Mononuclear cell (primary cell): ENCODE results near the gene FXYD3. TPM values are rescaled to one million over a fixed set of nuclear protein-coding genes. Genes with fewer than 3 reads are reported as not detected.
A peak's percentile ranks its signal among the peaks of the same experiment; 100 is the strongest.
"Not testable (repeated sequence)": the region's sequence is repeated elsewhere in the genome, so short reads cannot be mapped to it uniquely, and the experiment has no call there.

ENCODE experiments used
- H3K27me3 ChIP-seq: 2 replicates; pipeline ENCODE4 v1.6.0; 2011; ENCODE audit warnings: low read length, control low read depth; ENCODE audit not compliant: insufficient read depth
- H3K4me1 ChIP-seq: 2 replicates; pipeline ENCODE4 v1.5.1; 2011; ENCODE audit warnings: mild to moderate bottlenecking, low read length, control low read depth; ENCODE audit not compliant: insufficient read depth
- H3K4me3 ChIP-seq: 2 replicates; pipeline ENCODE4 v1.5.1; 2011; ENCODE audit warnings: mild to moderate bottlenecking, low read length, moderate library complexity
- H3K9me3 ChIP-seq: 2 replicates; pipeline ENCODE4 v1.5.1; 2011; ENCODE audit warnings: low read depth, mild to moderate bottlenecking, control low read depth, low read length
- total RNA-seq: library from RNA; depleted of rRNA; stranded (reverse); fragments of >200 nt; gene quantifications from one replicate; pipeline ENCODE4 v1.2.3, GENCODE V29; 2012

Gene FXYD3
- total RNA-seq, 1 donor = not detected

GRCh38 chr19:35149463-35149862, 33.8 kb downstream of the FXYD3 start:
- Histone ChIP-seq H3K9me3 (no peaks in the 10 kb centered on the region), H3K4me3 (no peak overlapping the region), H3K4me1 (peaks cover 39% of the 10 kb centered on the region), H3K27me3 (no peaks in the 10 kb centered on the region)

DNA sequence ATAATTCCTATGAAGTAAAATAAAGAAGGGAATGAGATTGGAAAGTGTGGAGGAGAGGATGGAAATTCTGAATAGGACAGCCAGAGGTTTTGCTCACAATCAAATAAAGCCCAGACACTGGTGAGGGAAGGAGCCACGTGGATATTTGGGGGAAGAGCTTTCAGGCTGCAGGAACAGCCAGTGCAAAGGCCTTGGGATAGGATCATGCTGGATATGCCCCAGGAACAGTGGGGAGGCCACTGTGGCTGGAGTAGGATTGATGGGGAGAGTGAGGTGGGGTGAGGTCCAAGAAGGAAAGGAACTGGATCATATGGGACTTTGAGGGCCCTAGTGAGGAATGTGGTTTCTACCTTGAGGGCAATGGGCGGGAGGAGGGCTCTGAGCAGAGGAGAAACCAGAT, 34.8 kb downstream of the FXYD3 start:
- H3K9me3 ChIP-seq = no peaks in the 10 kb centered on the region
- H3K4me3 ChIP-seq = no peak overlapping the region
- no peaks in the 10 kb centered on the region for H3K27me3 ChIP-seq
- peaks cover 33% of the 10 kb centered on the region for H3K4me1 ChIP-seq

DNA sequence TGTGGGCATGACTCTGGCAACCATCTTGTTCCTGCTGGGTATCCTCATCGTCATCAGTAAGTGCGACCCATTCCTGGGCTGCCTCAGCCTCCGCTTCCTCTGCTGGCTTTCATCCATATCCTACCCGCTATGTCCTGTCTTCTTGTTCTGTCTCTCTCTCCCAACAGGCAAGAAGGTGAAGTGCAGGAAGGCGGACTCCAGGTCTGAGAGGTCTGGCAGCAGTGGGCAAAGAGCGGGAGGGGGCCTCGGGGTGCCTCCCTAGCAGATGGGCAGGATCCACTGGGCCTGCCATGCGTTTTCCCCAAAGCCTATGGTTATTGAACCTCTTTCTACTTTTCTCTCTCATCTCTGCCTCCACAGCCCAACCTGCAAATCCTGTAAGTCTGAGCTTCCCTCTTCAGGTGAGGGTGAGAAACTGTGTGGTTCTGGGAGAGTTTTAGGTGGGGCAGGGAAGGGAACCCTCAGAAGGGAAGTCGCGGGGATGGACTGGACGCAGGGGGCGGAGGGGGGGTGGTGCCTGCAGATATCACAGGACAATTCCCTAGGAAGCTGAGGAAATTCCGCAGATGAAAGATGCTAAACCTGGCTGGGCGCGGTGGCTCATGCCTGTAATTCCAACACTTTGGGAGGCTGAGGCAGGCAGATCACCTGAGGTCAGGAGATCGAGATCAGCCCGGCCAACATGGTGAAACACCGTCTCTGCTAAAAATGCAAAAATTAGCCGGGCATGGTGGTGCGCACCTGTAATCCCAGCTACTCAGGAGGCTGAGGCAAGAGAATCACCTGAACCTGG, 35.8 kb downstream of the FXYD3 start:
- Histone ChIP-seq H3K27me3 (no peaks in the 10 kb centered on the region), H3K4me1 (peaks cover 43% of the 10 kb centered on the region), H3K4me3 (no peak overlapping the region), H3K9me3 (no peaks in the 10 kb centered on the region)

DNA sequence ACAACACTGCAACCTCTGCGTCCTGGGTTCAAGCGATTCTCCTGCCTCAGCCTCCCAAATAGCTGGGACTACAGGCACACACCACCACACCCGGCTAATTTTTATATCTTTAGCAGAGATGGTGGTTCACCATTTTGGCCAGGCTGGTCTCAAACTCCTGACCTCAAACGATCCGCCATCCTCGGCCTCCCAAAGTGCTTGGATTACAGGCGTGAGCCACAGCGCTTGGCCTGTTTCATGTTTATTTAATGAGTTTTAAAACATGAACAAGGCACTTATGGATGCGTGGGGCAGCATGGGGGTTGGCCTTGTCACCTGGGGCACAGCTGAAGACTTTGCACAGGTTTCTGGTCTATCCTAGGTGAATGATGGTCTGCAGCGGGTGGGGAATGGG, 37.5 kb downstream of the FXYD3 start:
- not testable (repeated sequence) for H3K9me3 ChIP-seq, H3K4me3 ChIP-seq
- peaks cover 49% of the 10 kb centered on the region for H3K4me1 ChIP-seq

DNA sequence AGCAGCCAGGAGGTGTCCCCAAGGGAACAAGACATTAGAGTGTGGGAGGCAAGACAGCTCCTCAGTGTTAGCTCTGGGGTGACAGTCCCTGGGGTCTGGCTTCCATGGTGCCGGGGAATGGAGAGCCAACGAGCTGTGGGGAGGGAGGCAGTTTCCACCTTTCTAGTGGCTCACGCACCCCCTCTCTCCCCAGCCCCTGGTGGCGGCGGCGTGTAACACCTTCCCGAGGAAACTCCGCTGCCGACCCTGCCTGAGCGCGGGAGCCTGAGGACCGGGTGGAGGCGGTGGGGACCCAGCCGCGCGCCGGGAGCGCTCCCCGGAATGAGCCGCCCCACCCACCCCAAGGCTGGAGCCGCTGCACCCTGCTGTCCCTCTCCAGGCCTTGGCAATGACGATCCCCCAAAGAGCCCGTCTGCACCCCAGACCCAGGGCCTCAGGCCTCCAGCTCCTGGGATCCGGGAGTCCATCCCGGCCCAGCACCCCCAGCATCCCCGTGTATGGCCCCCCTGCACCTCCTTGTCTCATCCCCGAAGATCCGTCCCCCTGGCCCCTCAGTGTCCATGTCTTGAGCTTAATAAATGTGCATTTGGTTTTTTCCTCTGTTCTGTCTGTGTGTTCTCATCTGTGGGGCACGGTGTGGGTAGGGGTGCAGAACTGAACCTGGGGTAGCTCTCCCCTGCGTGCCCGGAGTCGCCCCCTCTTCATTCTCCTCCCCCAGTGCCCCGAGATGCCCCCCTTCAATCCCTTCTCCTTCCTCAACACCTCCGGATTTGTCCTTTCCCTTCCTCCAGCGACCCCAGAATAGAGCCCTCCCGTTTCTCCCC, 38.3 kb downstream of the FXYD3 start:
- Histone ChIP-seq H3K27me3 (no peaks in the 10 kb centered on the region), H3K4me1 (peaks cover 51% of the 10 kb centered on the region), H3K9me3 (no peaks in the 10 kb centered on the region), H3K4me3 (peak overlapping the region; percentile 91)

More for the DNA sequence above, 37.5 kb downstream of the FXYD3 start:
- H3K27me3 ChIP-seq = not testable (repeated sequence)

DNA sequence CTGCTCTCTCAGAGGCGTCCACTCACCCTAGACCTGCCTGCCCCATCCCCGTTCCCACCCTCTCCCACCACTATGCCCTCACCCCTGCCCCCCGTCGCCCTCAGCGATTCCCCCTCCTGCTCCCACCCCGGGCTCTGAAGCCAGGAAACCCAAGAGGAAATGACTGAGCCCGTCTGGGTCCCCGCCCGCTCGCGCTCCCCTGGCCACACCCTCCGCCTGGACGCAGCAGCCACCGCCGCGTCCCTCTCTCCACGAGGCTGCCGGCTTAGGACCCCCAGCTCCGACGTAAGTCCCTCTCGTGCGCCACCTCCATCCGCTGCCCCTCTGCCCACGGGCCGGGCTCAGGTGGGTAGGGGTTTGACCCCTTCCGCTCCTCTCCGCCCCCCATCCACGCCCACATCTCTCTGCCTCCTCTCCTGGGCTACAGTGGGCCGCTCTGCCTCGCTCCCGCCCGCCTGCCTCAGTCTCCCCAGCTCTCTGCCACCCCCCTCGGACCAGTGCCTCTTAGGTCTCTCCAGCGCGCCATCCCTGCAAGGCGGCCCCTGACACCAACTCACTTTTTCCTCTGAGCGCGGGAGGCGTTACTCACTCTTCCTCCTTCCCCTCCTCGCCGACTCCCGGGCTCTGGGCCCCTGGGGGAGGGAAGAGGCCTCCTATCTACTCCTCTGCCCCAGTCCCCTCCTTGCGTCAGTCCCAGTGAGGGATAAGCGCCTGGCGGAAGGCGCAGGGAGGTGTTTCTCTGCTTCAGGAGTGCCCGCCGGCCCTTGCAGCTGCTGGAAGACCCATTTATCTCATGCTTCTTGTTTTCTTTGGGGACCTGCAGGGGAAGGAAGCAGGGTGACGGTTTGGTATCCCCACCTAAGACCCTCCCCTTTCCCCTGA, 39.1 kb downstream of the FXYD3 start, which contains the start of gene FXYD5:
Gene FXYD5 (plus strand): TSS at position 211 of the 882 bp plus-strand sequence. CDS start 816 bp downstream, outside the sequence.
- Histone ChIP-seq H3K9me3 (no peaks in the 10 kb centered on the region), H3K4me1 (peaks cover 51% of the 10 kb centered on the region), H3K27me3 (no peaks in the 10 kb centered on the region), H3K4me3 (peak within 1 kb of the TSS; percentile 91)

DNA sequence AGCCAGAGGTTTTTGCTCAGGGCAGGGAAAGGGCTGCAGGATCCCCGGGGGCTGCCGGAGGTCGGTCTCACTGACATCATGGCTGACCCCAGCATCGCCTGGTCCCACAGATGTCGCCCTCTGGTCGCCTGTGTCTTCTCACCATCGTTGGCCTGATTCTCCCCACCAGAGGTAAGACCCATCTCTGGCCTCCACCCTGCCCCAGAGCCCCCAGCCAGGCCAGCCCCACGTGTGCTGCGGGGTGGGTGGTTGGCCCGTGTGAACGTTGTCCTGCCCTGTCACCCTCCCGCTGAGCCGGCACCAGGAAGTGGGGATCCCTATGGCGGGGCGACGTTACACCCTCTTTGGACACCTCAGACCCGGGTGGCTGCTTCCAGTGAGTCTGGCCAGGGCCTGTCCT, 39.8 kb downstream of the FXYD3 start:
- peaks cover 51% of the 10 kb centered on the region for H3K4me1 ChIP-seq
- H3K4me3 ChIP-seq = peak overlapping the region; percentile 91
- H3K9me3 ChIP-seq = no peaks in the 10 kb centered on the region
- H3K27me3 ChIP-seq = no peaks in the 10 kb centered on the region

DNA sequence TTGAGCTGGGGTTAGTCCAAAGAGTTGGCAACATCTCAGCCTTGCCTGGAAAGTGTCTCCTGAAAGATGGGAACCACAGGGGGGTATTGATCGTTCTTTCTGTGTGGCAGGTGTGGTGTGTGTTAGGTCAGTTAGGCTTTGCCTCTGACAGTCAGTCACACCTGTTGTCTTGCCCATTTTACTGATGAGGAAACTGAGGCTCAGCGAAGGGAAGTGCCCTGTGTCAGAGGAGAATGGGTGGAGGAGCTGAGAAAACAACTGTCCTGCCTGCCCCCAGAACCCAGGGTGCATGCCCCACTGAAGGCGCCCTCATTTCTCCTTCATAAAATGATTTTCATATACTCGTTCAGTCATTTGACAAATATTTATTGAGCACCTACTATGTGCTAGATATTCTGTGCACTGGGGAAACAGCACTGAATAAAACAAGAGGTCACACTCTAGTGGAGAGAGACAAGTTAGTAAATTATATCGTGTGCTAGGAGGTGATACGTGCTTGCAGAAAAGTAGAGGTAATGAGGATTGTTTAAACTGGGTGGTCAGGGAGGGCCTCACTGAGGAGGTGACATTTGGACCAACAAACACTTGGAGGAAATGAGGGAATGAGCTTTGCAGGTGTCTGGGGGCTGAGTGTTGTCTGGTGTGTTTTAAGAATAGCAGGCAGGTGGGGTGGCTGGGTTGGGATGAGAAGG, 40.5 kb downstream of the FXYD3 start:
- H3K4me3 ChIP-seq = peak overlapping the region; percentile 91
- H3K9me3 ChIP-seq = no peaks in the 10 kb centered on the region
- peaks cover 51% of the 10 kb centered on the region for H3K4me1 ChIP-seq
- H3K27me3 ChIP-seq = no peaks in the 10 kb centered on the region

- Histone ChIP-seq H3K4me3 (no peak overlapping the region), H3K27me3 (no peaks in the 10 kb centered on the region), H3K9me3 (no peaks in the 10 kb centered on the region), H3K4me1 (peaks cover 51% of the 10 kb centered on the region)
Observed at GRCh38 chr19:35156673-35157014, 41.0 kb downstream of the FXYD3 start.

DNA sequence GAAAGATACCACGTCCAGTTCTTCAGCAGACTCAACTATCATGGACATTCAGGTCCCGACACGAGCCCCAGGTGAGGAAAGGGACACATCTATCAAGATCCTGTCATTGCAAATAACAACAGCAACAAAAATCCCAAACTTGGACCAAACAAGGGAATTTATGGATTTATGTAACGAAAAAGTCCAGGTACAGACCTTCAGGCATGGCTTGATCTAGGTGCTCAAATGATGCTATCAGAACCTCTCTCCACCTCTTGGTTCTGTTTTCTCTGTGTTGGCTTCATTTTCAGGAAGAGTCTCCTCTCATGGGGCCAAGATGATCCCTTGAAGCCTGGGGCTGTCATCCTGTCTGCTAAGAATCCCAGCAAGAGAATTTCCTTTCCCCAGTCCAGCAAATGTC, 41.8 kb downstream of the FXYD3 start:
- Histone ChIP-seq H3K27me3 (no peaks in the 10 kb centered on the region), H3K9me3 (no peaks in the 10 kb centered on the region), H3K4me3 (no peak overlapping the region), H3K4me1 (peaks cover 43% of the 10 kb centered on the region)

DNA sequence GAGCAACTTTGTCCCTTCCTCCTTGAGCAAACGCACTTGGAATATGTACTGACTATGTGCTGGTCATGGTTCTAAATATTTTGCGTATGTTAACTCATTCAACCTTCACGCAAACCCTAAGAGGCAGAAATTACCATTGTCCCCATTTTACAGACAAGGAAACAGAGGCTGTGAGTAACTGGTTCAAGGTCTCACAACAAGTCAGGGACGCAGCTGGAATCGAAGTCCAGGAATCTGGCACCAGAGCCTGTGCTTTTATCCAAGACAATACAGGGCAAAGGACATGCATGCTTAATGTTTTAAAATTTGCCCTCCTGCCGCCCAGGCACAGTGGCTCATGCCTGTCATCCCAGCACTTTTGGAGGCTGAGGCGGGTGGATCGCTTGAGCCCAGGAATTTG, 44.0 kb downstream of the FXYD3 start:
- H3K27me3 ChIP-seq = no peaks in the 10 kb centered on the region
- H3K4me1 ChIP-seq = peaks cover 28% of the 10 kb centered on the region
- no peaks in the 10 kb centered on the region for H3K9me3 ChIP-seq
- H3K4me3 ChIP-seq = no peak overlapping the region

DNA sequence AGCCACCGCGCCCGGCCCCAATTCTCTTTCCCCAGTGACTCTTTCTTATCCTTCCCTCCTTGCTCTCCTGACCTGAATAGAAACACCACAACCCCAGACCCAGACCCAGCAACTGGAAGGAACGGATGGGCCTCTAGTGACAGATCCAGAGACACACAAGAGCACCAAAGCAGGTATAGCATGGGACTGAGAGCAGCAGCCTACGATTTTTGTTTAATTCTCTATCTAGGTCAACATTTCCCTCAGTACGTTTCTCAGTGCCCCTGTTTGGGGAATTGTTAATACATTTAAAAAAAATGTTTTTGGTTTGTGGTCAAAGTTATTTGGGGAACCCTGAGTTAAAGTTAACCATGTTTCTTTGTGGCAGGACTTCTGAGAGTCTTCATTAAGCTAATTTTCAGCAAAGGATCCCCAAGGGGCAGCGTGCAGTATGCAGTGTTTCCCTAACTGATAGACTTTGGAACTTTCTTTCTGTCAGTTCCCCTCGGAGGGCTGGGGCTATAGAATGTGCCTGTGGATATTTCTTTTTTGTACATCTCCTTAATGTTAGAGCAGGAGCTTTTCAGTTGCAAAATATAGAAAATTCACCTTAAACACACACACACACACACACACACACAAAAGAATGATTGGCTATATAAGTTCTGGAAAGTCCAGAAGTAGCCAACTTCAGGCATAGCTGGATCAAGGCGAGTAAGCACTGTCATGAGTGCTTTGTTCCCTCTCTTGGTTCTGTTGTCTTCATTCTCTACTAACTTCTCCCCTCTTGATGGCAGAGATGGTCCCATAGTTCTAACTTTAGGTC, 45.2 kb downstream of the FXYD3 start:
- H3K9me3 ChIP-seq = no peaks in the 10 kb centered on the region
- no peak overlapping the region for H3K4me3 ChIP-seq
- H3K4me1 ChIP-seq = peaks cover 22% of the 10 kb centered on the region
- no peaks in the 10 kb centered on the region for H3K27me3 ChIP-seq

DNA sequence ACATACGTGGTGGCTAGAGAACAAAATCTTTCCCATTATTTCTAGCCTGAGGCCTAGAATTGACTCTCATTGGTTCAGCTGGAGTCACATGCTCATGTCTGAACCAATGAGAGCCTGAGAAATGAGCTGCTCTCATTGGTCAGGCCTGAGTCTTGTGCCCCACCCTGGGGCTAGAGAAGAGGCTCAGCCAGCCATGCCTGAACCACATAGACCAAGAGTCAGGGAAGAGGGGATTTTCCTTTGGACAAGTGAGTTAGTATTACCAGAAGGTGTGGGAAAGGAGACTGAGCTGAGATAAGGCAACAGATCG, 45.8 kb downstream of the FXYD3 start:
- peaks cover 17% of the 10 kb centered on the region for H3K4me1 ChIP-seq
- no peaks in the 10 kb centered on the region for H3K27me3 ChIP-seq
- H3K9me3 ChIP-seq = no peaks in the 10 kb centered on the region
- H3K4me3 ChIP-seq = no peak overlapping the region
